Spleen (tissue), 11 donors: Measurements from ENCODE around the gene AGAP2. TPM values are rescaled to one million over a fixed set of nuclear protein-coding genes. Genes with fewer than 3 reads are reported as not detected.

Experiments
- DNase-seq: peaks from one replicate; pipeline ENCODE4 v3.0.0-alpha.2; 2020
- H3K27ac ChIP-seq, 8 donors: fragments of 200-600 bp; sonication (generic) in 7 of 8; 1 replicate in 4 of 8; 2 replicates in 4 of 8; pipeline versions ENCODE4 v1.5.0 to v1.8.0; 2016 to 2021; ENCODE audit warnings: inconsistent platforms in 4 of 8, mild to moderate bottlenecking in 4 of 8, moderate library complexity in 1 of 8
- H3K27me3 ChIP-seq, 7 donors: fragments of 200-600 bp; sonication (generic) in 6 of 7; replicated peaks in 1 of 7; 1 replicate in 4 of 7; 2 replicates in 3 of 7; pipeline versions ENCODE4 v1.5.0 to v1.8.0; 2016 to 2021; ENCODE audit warnings: inconsistent platforms in 3 of 7, mild to moderate bottlenecking in 1 of 7
- H3K36me3 ChIP-seq, 6 donors: fragments of 200-600 bp; sonication (generic) in 5 of 6; 1 replicate in 4 of 6; 2 replicates in 2 of 6; pipeline versions ENCODE4 v1.5.0 to v1.8.0; 2016 to 2021; ENCODE audit warnings: inconsistent platforms in 2 of 6
- H3K4me1 ChIP-seq, 6 donors: fragments of 200-600 bp; sonication (generic) in 5 of 6; 1 replicate in 3 of 6; 2 replicates in 3 of 6; pipeline versions ENCODE4 v1.5.0 to v1.8.0; 2016 to 2021; ENCODE audit warnings: inconsistent platforms in 3 of 6
- H3K4me3 ChIP-seq, 8 donors: fragments of 200-600 bp; sonication (generic) in 7 of 8; 1 replicate in 4 of 8; 2 replicates in 4 of 8; pipeline versions ENCODE4 v1.5.0 to v1.8.0; 2016 to 2021; ENCODE audit warnings: inconsistent platforms in 4 of 8, mild to moderate bottlenecking in 4 of 8, moderate library complexity in 2 of 8
- H3K9me3 ChIP-seq, 8 donors: fragments of 200-600 bp; sonication (generic) in 7 of 8; 1 replicate in 4 of 8; 2 replicates in 4 of 8; pipeline versions ENCODE4 v1.5.0 to v1.8.0; 2016 to 2021; ENCODE audit warnings: inconsistent platforms in 4 of 8
- CTCF ChIP-seq, 11 experiments: fragments of 200-600 bp in 7 of 11; fragments of 450-650 bp in 4 of 11; sonication (generic) in 4 of 11; IDR thresholded peaks in 8 of 11; conservative IDR thresholded peaks in 3 of 11; 1 replicate in 7 of 11; 2 replicates in 4 of 11; pipeline versions ENCODE4 v1.4.0 to v1.8.0; 2016 to 2021; ENCODE audit warnings: antibody characterized with exemption in 11 of 11, inconsistent platforms in 4 of 11, mild to moderate bottlenecking in 1 of 11
- POLR2A ChIP-seq, 3 donors: fragments of 450-650 bp; IDR thresholded peaks; one replicate each; pipeline ENCODE4 v1.5.1; 2017; ENCODE audit warnings: antibody characterized with exemption in 3 of 3, mild to moderate bottlenecking in 1 of 3
- POLR2AphosphoS5 ChIP-seq, 3 donors: sonication (generic); formaldehyde crosslinking; IDR thresholded peaks; one replicate each; pipeline ENCODE4 v1.5.1; 2017; ENCODE audit warnings: antibody characterized with exemption in 3 of 3
- WGBS, 5 donors: extraction: QIAGEN DNeasy Blood & Tissue Kit in 3 of 5; methylation state at CpG; one replicate each; pipeline versions ENCODE4 v1.1.5 to v1.1.7; 2013 to 2018; 5-methylcytosine and 5-hydroxymethylcytosine counted together
- intact Hi-C: fragments of 100-400 bp; cut with DNase I; formaldehyde crosslinking; loops from one replicate; pipeline ENCODE4 v1.15.0; 2023; ENCODE audit warnings: low total_unique reads
- polyA plus RNA-seq, 3 donors: library from polyadenylated mRNA; stranded (reverse); fragments of 200-250 nt; gene quantifications; one replicate each; pipeline ENCODE4 v1.2.1, GENCODE V29; 2013
- total RNA-seq, 7 donors: library from RNA; depleted of rRNA in 3 of 7; stranded (reverse); fragments of >200 nt in 3 of 7; fragmentation: NEBNext Ultra II Directional in 4 of 7; extraction: Animal tissue kit (Norgen Biotek cat#: 25700) in 4 of 7; gene quantifications; one replicate each; pipeline versions ENCODE4 v1.1.0 to v1.2.1, GENCODE V29; 2016 to 2021
- donor health status: healthy with polysubstance abuse.
- donor health status: DM: no; HTN: no; CAD: no; lungs with moderate emphysema.
- donor health status: DM: no; HTN: no; CAD: no.
- donor health status: Bipolar disorder and iron deficiency.
- donor health status: healthy.
- donor health status: DM: no; HTN: no; CAD: no.
- donor health status: DM: yes; HTN: yes; CAD: no.

AGAP2 gene
- total and polyA plus RNA-seq, 10 donors, result 5.5 to 21.8 (median 19.2) TPM

- intact Hi-C loops, result no loop called here
- TF ChIP-seq CTCF (IDR thresholded peaks at IDR 0.05 in 8 of 11, conservative IDR thresholded peaks at IDR 0.05 in 3 of 11) (no peak), POLR2A (IDR thresholded peaks at IDR 0.05) (no peak), POLR2AphosphoS5 (IDR thresholded peaks at IDR 0.05) (no peak)
- Histone ChIP-seq H3K4me1 (peaks cover 0 to 13% (median 0%) of the 10 kb centered on the region in 6 donors), H3K9me3 (no peaks in the 10 kb centered on the region), H3K27me3 (no peaks in the 10 kb centered on the region), H3K4me3 (no peak overlapping the region), H3K27ac (no peak overlapping the region), H3K36me3 (peaks cover 3 to 100% (median 52%) of the 10 kb centered on the region in 6 donors)
- WGBS, 5 donors, result 89 to 97% (median 96%) methylated on average over 3 of the region's 3 CpGs
- DNase-seq, result no peak
Observed at GRCh38 chr12:57712701-57713100, 25.8 kb downstream of the AGAP2 start.

- TF ChIP-seq POLR2A (IDR thresholded peaks at IDR 0.05), result no peak
- no peak for TF ChIP-seq CTCF (IDR thresholded peaks at IDR 0.05 in 8 of 11, conservative IDR thresholded peaks at IDR 0.05 in 3 of 11)
- no peak for TF ChIP-seq POLR2AphosphoS5 (IDR thresholded peaks at IDR 0.05)
- Histone ChIP-seq H3K9me3 (peaks cover 0 to 13% (median 12%) of the 10 kb centered on the region in 8 donors), H3K27ac (no peak overlapping the region), H3K36me3 (peaks cover 0 to 100% (median 49%) of the 10 kb centered on the region in 6 donors), H3K27me3 (no peaks in the 10 kb centered on the region), H3K4me3 (no peak overlapping the region), H3K4me1 (no peaks in the 10 kb centered on the region)
- 95 to 100% (median 98%) methylated on average over 2 of the region's 2 CpGs for WGBS, 5 donors
- DNase-seq, result no peak
- intact Hi-C loops, result no loop called here
Observed at GRCh38 chr12:57708296-57708695, 30.2 kb downstream of the AGAP2 start.

- intact Hi-C loops, result no loop called here
- TF ChIP-seq POLR2A (IDR thresholded peaks at IDR 0.05) (no peak), POLR2AphosphoS5 (IDR thresholded peaks at IDR 0.05) (no peak), CTCF (IDR thresholded peaks at IDR 0.05 in 8 of 11, conservative IDR thresholded peaks at IDR 0.05 in 3 of 11) (no peak)
- H3K9me3 ChIP-seq, result peaks cover 0 to 20% (median 17%) of the 10 kb centered on the region in 8 donors
- H3K27ac ChIP-seq, result no peak overlapping the region
- H3K36me3 ChIP-seq, result peaks cover 0 to 100% (median 56%) of the 10 kb centered on the region in 6 donors
- H3K27me3 ChIP-seq, result no peaks in the 10 kb centered on the region
- no peak for DNase-seq
- WGBS, 5 donors, result 80 to 100% (median 96%) methylated on average over 3 of the region's 3 CpGs
- H3K4me3 ChIP-seq, result no peak overlapping the region
- no peaks in the 10 kb centered on the region for H3K4me1 ChIP-seq
Observed at GRCh38 chr12:57707250-57707649, 31.3 kb downstream of the AGAP2 start.

- DNase-seq, result no peak
- Histone ChIP-seq H3K9me3 (peaks cover 0 to 20% (median 17%) of the 10 kb centered on the region in 8 donors), H3K27ac (no peak overlapping the region), H3K4me1 (peaks cover 0 to 27% (median 6%) of the 10 kb centered on the region in 6 donors), H3K36me3 (peaks cover 0 to 99% (median 52%) of the 10 kb centered on the region in 6 donors), H3K4me3 (no peak overlapping the region), H3K27me3 (no peaks in the 10 kb centered on the region)
- intact Hi-C loops, result no loop called here
- WGBS, 5 donors, result 94 to 100% (median 96%) methylated on average over 2 of the region's 2 CpGs
- TF ChIP-seq CTCF (IDR thresholded peaks at IDR 0.05 in 8 of 11, conservative IDR thresholded peaks at IDR 0.05 in 3 of 11), result no peak
- no peak for TF ChIP-seq POLR2AphosphoS5 (IDR thresholded peaks at IDR 0.05)
- no peak for TF ChIP-seq POLR2A (IDR thresholded peaks at IDR 0.05)
Observed at GRCh38 chr12:57700317-57700716, 38.2 kb downstream of the AGAP2 start.
